ENCODE results near the gene ADAMTS9.

The ADAMTS9 gene

GRCh38 chr3:64651741-64652241 lies 36.0 kb downstream of the ADAMTS9 start:
- TF ChIP-seq GATA3 (IDR thresholded peaks at IDR 0.05; ENCODE audit: low read depth, low read length): no peak

DNA sequence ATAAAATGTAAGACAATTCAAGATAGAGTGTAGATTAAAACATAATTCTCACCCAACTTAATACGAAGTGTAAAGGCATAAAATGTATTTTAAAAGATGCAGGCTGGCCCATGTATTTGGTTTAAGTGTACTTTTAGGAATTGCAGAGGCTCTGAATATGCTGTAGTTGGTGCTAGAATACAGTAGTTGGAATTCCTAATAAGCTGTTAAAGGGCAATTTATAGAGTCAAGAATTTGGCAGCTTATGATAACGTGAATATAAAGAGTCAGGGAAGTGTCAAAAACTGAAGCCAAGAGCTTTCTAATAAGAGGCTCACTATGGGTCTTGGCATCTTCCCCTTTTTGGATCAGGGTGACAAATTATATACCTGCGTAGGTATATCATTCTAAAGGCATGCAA lies 36.5 kb downstream of the ADAMTS9 start:
- TF ChIP-seq GATA2 (IDR thresholded peaks at IDR 0.05; ENCODE audit: low read depth, low read length) (no peak), GATA3 (IDR thresholded peaks at IDR 0.05; ENCODE audit: low read depth, low read length) (no peak)

DNA sequence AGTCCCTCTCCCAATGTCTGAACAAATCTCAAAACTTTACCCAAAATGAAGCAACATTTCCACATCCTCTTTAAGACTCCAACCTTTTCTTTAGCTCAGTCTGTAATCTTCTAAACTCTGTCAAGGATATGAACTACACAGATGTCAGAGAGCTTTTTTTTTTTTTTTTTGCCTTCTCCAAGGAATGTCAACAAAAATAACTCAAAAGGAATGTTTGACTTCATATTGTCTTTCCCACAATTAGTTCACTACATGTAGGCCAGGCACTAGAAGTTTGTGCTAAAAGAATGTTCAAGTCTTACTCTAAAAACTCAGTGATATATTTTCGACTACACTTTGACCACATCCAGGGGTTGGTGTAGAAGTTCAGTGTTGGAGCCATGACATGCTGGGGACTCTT lies 37.1 kb downstream of the ADAMTS9 start:
- TF ChIP-seq GATA3 (IDR thresholded peaks at IDR 0.05; ENCODE audit: low read depth, low read length) (no peak), GATA2 (IDR thresholded peaks at IDR 0.05; ENCODE audit: low read depth, low read length) (no peak)

DNA sequence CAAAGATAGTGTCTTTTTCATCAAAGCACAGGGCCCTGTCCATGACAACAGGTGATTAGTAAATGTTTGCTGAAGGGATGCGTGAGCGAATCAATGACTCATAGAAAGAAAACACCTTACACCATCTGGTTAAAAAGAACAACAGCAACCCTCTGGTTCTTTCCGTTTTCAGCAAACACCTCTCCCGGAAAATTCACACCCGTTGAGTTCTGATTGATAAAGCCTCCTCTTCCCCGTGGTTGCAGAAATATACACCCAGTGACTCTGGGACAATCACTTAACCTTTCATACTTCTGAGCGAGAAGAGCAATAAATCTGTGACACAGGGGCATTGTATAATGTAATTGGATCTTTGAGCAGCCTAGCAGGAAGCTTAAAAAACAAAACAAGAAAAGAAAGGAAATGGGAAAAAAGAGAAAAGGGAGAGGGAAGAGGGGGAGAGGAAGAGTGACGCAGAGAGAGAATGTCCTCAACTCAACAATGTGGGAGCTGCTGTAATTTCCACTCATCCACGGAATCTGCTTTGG lies 37.6 kb downstream of the ADAMTS9 start:
- TF ChIP-seq GATA2 (IDR thresholded peaks at IDR 0.05; ENCODE audit: low read depth, low read length) (no peak), GATA3 (IDR thresholded peaks at IDR 0.05; ENCODE audit: low read depth, low read length) (no peak)

DNA sequence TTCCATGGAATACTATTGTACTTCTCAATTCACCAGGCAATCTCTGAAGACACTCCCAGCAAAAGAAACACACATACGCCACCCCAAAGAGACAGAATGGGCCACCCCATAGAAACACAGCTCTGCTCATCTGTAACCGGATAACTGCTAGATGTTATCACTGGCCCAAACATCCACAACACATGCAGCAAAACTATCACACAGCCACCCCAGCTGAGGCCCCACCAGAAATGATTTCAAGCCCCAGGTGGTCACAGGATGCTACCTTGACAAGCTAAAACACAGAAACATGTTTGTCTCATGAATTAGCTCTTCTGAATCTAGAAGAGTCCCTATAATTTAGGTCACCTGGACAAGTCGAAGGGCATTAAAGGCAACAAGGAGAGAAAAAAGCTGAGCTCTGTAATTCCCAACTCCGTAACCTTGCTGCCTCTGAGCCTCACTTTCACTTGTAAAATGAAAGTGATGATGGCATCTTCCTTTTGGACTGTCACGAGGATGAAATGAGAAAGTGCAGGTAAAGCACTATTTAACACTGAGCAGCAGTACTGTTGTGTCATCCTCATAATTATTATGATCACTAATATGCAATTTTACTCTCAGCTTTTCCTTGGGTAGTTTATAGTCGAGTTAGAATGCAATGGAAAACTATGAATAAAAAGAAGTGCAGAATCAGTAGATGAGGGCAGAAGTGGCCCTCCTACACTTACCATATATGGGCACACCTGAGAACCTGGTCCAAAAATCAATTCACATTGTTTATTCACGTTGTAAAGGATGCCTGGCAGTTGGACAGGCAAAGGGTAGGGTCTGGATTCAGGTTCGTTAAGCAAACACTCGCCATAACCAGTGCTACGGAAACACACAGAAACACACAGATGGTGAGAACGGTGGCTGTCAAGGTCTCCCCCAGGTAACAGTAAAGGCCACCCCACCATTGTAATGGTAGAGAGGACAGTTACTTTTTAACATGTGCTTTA lies 38.6 kb downstream of the ADAMTS9 start:
- peak; percentile 83 for TF ChIP-seq GATA2 (IDR thresholded peaks at IDR 0.05; ENCODE audit: low read depth, low read length)
- peak; percentile 74 for TF ChIP-seq GATA3 (IDR thresholded peaks at IDR 0.05; ENCODE audit: low read depth, low read length)

DNA sequence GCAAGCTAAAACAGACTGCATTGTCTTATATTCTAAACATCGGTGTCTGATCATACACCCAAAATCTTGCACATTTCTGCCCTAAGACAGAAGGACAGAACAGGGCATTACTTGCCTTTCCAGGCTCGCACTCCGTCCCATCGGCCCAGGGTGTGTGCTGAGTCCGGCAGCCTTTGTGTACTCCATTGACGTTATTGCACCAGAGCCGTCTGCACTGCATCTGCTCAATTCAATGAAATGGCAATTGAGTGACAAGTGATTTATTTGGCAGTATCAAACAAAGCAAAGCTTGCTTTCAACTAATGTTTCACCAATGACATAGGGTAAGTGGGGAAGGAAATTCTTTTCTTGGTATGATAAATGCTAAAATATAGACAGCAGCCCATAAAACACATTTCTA lies 40.0 kb downstream of the ADAMTS9 start:
- TF ChIP-seq GATA3 (IDR thresholded peaks at IDR 0.05; ENCODE audit: low read depth, low read length): no peak
- no peak for TF ChIP-seq GATA2 (IDR thresholded peaks at IDR 0.05; ENCODE audit: low read depth, low read length)

DNA sequence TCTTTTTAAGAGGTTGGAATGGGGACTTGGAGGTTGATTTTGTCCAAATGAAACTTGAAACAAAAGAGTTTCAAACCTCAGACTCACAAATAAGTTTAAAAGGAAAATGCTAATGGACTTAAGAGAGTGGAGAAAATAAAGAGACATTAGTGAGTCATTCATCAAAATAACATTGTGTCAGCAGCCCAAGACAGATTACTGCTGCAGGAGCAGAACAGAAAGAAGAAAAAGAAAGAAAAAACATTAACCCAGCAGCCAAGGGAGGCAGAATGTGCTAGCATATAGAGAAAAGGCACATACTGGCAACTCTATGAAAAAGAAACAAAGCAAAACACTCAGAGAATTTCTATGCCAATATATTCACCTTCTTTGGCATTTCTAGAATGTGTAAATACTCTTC lies 42.6 kb downstream of the ADAMTS9 start:
- TF ChIP-seq GATA2 (IDR thresholded peaks at IDR 0.05; ENCODE audit: low read depth, low read length): no peak
- no peak for TF ChIP-seq GATA3 (IDR thresholded peaks at IDR 0.05; ENCODE audit: low read depth, low read length)

DNA sequence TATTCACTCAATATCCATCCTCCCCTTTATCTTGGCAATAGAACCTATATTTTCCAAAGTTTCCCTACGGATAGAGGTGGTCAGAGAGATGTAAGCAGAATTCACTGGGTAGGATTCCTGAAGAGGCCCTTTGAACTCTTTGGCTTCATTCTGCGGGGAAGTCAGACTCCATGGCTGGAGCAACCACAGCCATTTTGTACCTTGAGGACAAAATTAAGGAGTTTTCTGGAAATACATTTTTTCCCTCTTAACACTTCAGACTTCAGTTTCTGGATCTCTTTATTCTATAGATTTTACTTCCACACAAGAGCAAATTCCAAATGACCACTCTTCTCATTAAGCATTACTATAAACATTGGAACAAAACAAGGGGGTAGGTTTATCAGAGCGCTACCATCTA lies 43.3 kb downstream of the ADAMTS9 start:
- TF ChIP-seq GATA3 (IDR thresholded peaks at IDR 0.05; ENCODE audit: low read depth, low read length): no peak
- no peak for TF ChIP-seq GATA2 (IDR thresholded peaks at IDR 0.05; ENCODE audit: low read depth, low read length)

GRCh38 chr3:64642327-64643151 lies 45.3 kb downstream of the ADAMTS9 start:
- no peak for TF ChIP-seq GATA3 (IDR thresholded peaks at IDR 0.05; ENCODE audit: low read depth, low read length)
- TF ChIP-seq GATA2 (IDR thresholded peaks at IDR 0.05; ENCODE audit: low read depth, low read length): no peak

DNA sequence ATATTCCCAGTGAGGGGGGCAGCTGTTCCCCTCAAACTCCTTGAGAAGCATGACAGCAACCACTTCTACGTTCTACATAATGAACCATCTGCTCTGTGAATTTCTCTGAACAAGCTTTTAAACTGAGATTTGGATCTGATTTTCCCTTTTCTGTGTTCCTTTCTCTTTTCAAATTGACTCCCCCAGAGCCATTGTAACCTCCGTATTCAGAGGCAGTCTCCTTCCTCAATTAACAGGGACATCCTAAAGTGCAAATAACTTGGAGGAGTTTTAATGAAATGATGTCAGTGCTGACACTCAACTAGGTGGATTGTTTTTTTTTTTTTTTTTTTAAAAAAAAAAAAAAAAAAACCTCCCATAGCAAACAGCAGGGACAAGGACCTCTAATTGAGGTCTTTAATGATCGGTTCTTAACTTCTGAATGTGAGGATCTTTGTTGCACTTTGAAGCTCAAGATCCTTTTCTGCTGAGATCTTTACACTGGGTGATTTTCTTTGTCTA lies 48.8 kb downstream of the ADAMTS9 start:
- TF ChIP-seq GATA2 (IDR thresholded peaks at IDR 0.05; ENCODE audit: low read depth, low read length) (no peak), GATA3 (IDR thresholded peaks at IDR 0.05; ENCODE audit: low read depth, low read length) (no peak)

GRCh38 chr3:64638511-64638910 lies 49.3 kb downstream of the ADAMTS9 start:
- TF ChIP-seq GATA3 (IDR thresholded peaks at IDR 0.05; ENCODE audit: low read depth, low read length) (no peak), GATA2 (IDR thresholded peaks at IDR 0.05; ENCODE audit: low read depth, low read length) (no peak)

DNA sequence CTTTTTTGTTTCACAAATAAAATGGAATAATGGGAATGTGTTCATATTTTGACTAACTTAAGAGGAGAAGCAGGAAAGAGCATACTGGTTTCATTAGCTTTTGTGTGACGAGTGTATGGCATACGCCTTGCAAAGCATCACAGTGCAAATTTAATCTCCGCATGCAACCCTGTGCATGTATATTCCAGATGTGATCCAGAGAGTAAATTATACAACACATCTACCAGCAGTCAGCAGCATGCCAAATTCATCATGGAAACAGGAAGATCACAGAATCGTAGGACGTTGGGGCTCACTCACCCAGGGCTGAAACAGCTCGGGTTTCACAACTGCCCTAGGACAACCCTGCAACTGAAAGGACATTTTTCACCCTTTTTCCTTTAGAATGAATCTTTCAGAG lies 53.4 kb downstream of the ADAMTS9 start:
- TF ChIP-seq GATA2 (IDR thresholded peaks at IDR 0.05; ENCODE audit: low read depth, low read length): no peak
- no peak for TF ChIP-seq GATA3 (IDR thresholded peaks at IDR 0.05; ENCODE audit: low read depth, low read length)

- no peak for TF ChIP-seq GATA2 (IDR thresholded peaks at IDR 0.05; ENCODE audit: low read depth, low read length)
- TF ChIP-seq GATA3 (IDR thresholded peaks at IDR 0.05; ENCODE audit: low read depth, low read length): no peak
Measured at GRCh38 chr3:64631951-64632350, 55.8 kb downstream of the ADAMTS9 start.

Data from SH-SY5Y (cell line).